ENCODE results near the gene SLC25A47.

SLC25A47 gene

GRCh38 chr14:100314724-100315123 is 8.4 kb upstream of the SLC25A47 start:
- Histone ChIP-seq H3K4me1 (ENCODE audit: control insufficient read depth in 2 of 2, insufficient read depth in 2 of 2, low read length in 2 of 2) (no peaks in the 10 kb centered on the region), H3K36me3 (ENCODE audit: control insufficient read depth in 2 of 2, insufficient read depth in 2 of 2, low read length in 2 of 2) (no peaks in the 10 kb centered on the region), H3K27ac (ENCODE audit: low read depth in 2 of 2, low read length in 2 of 2) (no peak overlapping the region), H3K9ac (ENCODE audit: low read depth in 1 of 2, low read length in 2 of 2) (no peak overlapping the region), H3K27me3 (ENCODE audit: control insufficient read depth in 2 of 2, insufficient read depth in 2 of 2, low read length in 2 of 2) (peaks cover 3 to 4% of the 10 kb centered on the region in 2 donors), H3K9me3 (ENCODE audit: control insufficient read depth in 2 of 2, low read length in 2 of 2) (no peaks in the 10 kb centered on the region), H3K4me3 (ENCODE audit: low read length in 2 of 2) (no peak overlapping the region)

- no peak overlapping the region for H3K9ac ChIP-seq (ENCODE audit: low read depth in 1 of 2, low read length in 2 of 2)
- H3K4me1 ChIP-seq (ENCODE audit: control insufficient read depth in 2 of 2, insufficient read depth in 2 of 2, low read length in 2 of 2) = no peaks in the 10 kb centered on the region
- H3K4me3 ChIP-seq (ENCODE audit: low read length in 2 of 2) = no peak overlapping the region
- H3K27ac ChIP-seq (ENCODE audit: low read depth in 2 of 2, low read length in 2 of 2) = no peak overlapping the region
- H3K9me3 ChIP-seq (ENCODE audit: control insufficient read depth in 2 of 2, low read length in 2 of 2) = no peaks in the 10 kb centered on the region
- H3K27me3 ChIP-seq (ENCODE audit: control insufficient read depth in 2 of 2, insufficient read depth in 2 of 2, low read length in 2 of 2) = peaks cover 0 to 4% of the 10 kb centered on the region in 2 donors
- no peaks in the 10 kb centered on the region for H3K36me3 ChIP-seq (ENCODE audit: control insufficient read depth in 2 of 2, insufficient read depth in 2 of 2, low read length in 2 of 2)
These were observed 5.8 kb upstream of the SLC25A47 start for GRCh38 chr14:100317389-100317788.

GRCh38 chr14:100317912-100318808 is 5.0 kb upstream of the SLC25A47 start:
- no peak overlapping the region for H3K27ac ChIP-seq (ENCODE audit: low read depth in 2 of 2, low read length in 2 of 2)
- H3K9me3 ChIP-seq (ENCODE audit: control insufficient read depth in 2 of 2, low read length in 2 of 2) = no peaks in the 10 kb centered on the region
- no peaks in the 10 kb centered on the region for H3K36me3 ChIP-seq (ENCODE audit: control insufficient read depth in 2 of 2, insufficient read depth in 2 of 2, low read length in 2 of 2)
- peaks cover 0 to 1% of the 10 kb centered on the region in 2 donors for H3K27me3 ChIP-seq (ENCODE audit: control insufficient read depth in 2 of 2, insufficient read depth in 2 of 2, low read length in 2 of 2)
- peak overlapping the region; percentile 52 to 74 for H3K4me3 ChIP-seq (ENCODE audit: low read length in 2 of 2)
- peak overlapping the region; percentile 41 to 54 for H3K9ac ChIP-seq (ENCODE audit: low read depth in 1 of 2, low read length in 2 of 2)
- H3K4me1 ChIP-seq (ENCODE audit: control insufficient read depth in 2 of 2, insufficient read depth in 2 of 2, low read length in 2 of 2) = no peaks in the 10 kb centered on the region

- no peak overlapping the region for H3K9ac ChIP-seq (ENCODE audit: low read depth in 1 of 2, low read length in 2 of 2)
- H3K9me3 ChIP-seq (ENCODE audit: control insufficient read depth in 2 of 2, low read length in 2 of 2) = no peaks in the 10 kb centered on the region
- no peaks in the 10 kb centered on the region for H3K4me1 ChIP-seq (ENCODE audit: control insufficient read depth in 2 of 2, insufficient read depth in 2 of 2, low read length in 2 of 2)
- no peaks in the 10 kb centered on the region for H3K27me3 ChIP-seq (ENCODE audit: control insufficient read depth in 2 of 2, insufficient read depth in 2 of 2, low read length in 2 of 2)
- no peaks in the 10 kb centered on the region for H3K36me3 ChIP-seq (ENCODE audit: control insufficient read depth in 2 of 2, insufficient read depth in 2 of 2, low read length in 2 of 2)
- H3K4me3 ChIP-seq (ENCODE audit: low read length in 2 of 2) = no peak overlapping the region
- no peak overlapping the region for H3K27ac ChIP-seq (ENCODE audit: low read depth in 2 of 2, low read length in 2 of 2)
These were observed 2.8 kb upstream of the SLC25A47 start for GRCh38 chr14:100320157-100320856.

- no peak overlapping the region for H3K9ac ChIP-seq (ENCODE audit: low read depth in 1 of 2, low read length in 2 of 2)
- H3K27me3 ChIP-seq (ENCODE audit: control insufficient read depth in 2 of 2, insufficient read depth in 2 of 2, low read length in 2 of 2) = no peaks in the 10 kb centered on the region
- H3K4me1 ChIP-seq (ENCODE audit: control insufficient read depth in 2 of 2, insufficient read depth in 2 of 2, low read length in 2 of 2) = no peaks in the 10 kb centered on the region
- no peak overlapping the region for H3K4me3 ChIP-seq (ENCODE audit: low read length in 2 of 2)
- no peak overlapping the region for H3K27ac ChIP-seq (ENCODE audit: low read depth in 2 of 2, low read length in 2 of 2)
- no peaks in the 10 kb centered on the region for H3K36me3 ChIP-seq (ENCODE audit: control insufficient read depth in 2 of 2, insufficient read depth in 2 of 2, low read length in 2 of 2)
- H3K9me3 ChIP-seq (ENCODE audit: control insufficient read depth in 2 of 2, low read length in 2 of 2) = no peaks in the 10 kb centered on the region
These were observed 1.5 kb upstream of the SLC25A47 start for GRCh38 chr14:100321473-100322137.

GRCh38 chr14:100322138-100322957 is 791 bp upstream of the SLC25A47 start:
- no peak overlapping the region for H3K4me3 ChIP-seq (ENCODE audit: low read length in 2 of 2)
- H3K27me3 ChIP-seq (ENCODE audit: control insufficient read depth in 2 of 2, insufficient read depth in 2 of 2, low read length in 2 of 2) = no peaks in the 10 kb centered on the region
- no peak overlapping the region for H3K27ac ChIP-seq (ENCODE audit: low read depth in 2 of 2, low read length in 2 of 2)
- no peak overlapping the region for H3K9ac ChIP-seq (ENCODE audit: low read depth in 1 of 2, low read length in 2 of 2)
- no peaks in the 10 kb centered on the region for H3K4me1 ChIP-seq (ENCODE audit: control insufficient read depth in 2 of 2, insufficient read depth in 2 of 2, low read length in 2 of 2)
- no peaks in the 10 kb centered on the region for H3K9me3 ChIP-seq (ENCODE audit: control insufficient read depth in 2 of 2, low read length in 2 of 2)
- no peaks in the 10 kb centered on the region for H3K36me3 ChIP-seq (ENCODE audit: control insufficient read depth in 2 of 2, insufficient read depth in 2 of 2, low read length in 2 of 2)

GRCh38 chr14:100323942-100324307 is 786 bp downstream of the SLC25A47 start:
- Histone ChIP-seq H3K4me3 (ENCODE audit: low read length in 2 of 2) (no peak overlapping the region), H3K9me3 (ENCODE audit: control insufficient read depth in 2 of 2, low read length in 2 of 2) (no peaks in the 10 kb centered on the region), H3K27me3 (ENCODE audit: control insufficient read depth in 2 of 2, insufficient read depth in 2 of 2, low read length in 2 of 2) (no peaks in the 10 kb centered on the region), H3K4me1 (ENCODE audit: control insufficient read depth in 2 of 2, insufficient read depth in 2 of 2, low read length in 2 of 2) (peaks cover 3 to 6% of the 10 kb centered on the region in 2 donors), H3K36me3 (ENCODE audit: control insufficient read depth in 2 of 2, insufficient read depth in 2 of 2, low read length in 2 of 2) (no peaks in the 10 kb centered on the region), H3K27ac (ENCODE audit: low read depth in 2 of 2, low read length in 2 of 2) (no peak overlapping the region), H3K9ac (ENCODE audit: low read depth in 1 of 2, low read length in 2 of 2) (no peak overlapping the region)

- no peak overlapping the region for H3K9ac ChIP-seq (ENCODE audit: low read depth in 1 of 2, low read length in 2 of 2)
- H3K27ac ChIP-seq (ENCODE audit: low read depth in 2 of 2, low read length in 2 of 2) = no peak overlapping the region
- no peaks in the 10 kb centered on the region for H3K36me3 ChIP-seq (ENCODE audit: control insufficient read depth in 2 of 2, insufficient read depth in 2 of 2, low read length in 2 of 2)
- no peaks in the 10 kb centered on the region for H3K27me3 ChIP-seq (ENCODE audit: control insufficient read depth in 2 of 2, insufficient read depth in 2 of 2, low read length in 2 of 2)
- H3K4me1 ChIP-seq (ENCODE audit: control insufficient read depth in 2 of 2, insufficient read depth in 2 of 2, low read length in 2 of 2) = peaks cover 5 to 9% of the 10 kb centered on the region in 2 donors
- no peak overlapping the region for H3K4me3 ChIP-seq (ENCODE audit: low read length in 2 of 2)
- no peaks in the 10 kb centered on the region for H3K9me3 ChIP-seq (ENCODE audit: control insufficient read depth in 2 of 2, low read length in 2 of 2)
These were observed 2.1 kb downstream of the SLC25A47 start for GRCh38 chr14:100325231-100325632.

GRCh38 chr14:100325958-100326357 is 2.8 kb downstream of the SLC25A47 start:
- H3K9me3 ChIP-seq (ENCODE audit: control insufficient read depth in 2 of 2, low read length in 2 of 2) = no peaks in the 10 kb centered on the region
- H3K4me1 ChIP-seq (ENCODE audit: control insufficient read depth in 2 of 2, insufficient read depth in 2 of 2, low read length in 2 of 2) = peaks cover 5 to 9% of the 10 kb centered on the region in 2 donors
- no peak overlapping the region for H3K27ac ChIP-seq (ENCODE audit: low read depth in 2 of 2, low read length in 2 of 2)
- no peaks in the 10 kb centered on the region for H3K36me3 ChIP-seq (ENCODE audit: control insufficient read depth in 2 of 2, insufficient read depth in 2 of 2, low read length in 2 of 2)
- H3K4me3 ChIP-seq (ENCODE audit: low read length in 2 of 2) = no peak overlapping the region
- H3K27me3 ChIP-seq (ENCODE audit: control insufficient read depth in 2 of 2, insufficient read depth in 2 of 2, low read length in 2 of 2) = no peaks in the 10 kb centered on the region
- H3K9ac ChIP-seq (ENCODE audit: low read depth in 1 of 2, low read length in 2 of 2) = no peak overlapping the region
